GM18907 (cell line): ENCODE results near the gene EEA1.
"Not testable (repeated sequence)": the region's sequence is repeated elsewhere in the genome, so short reads cannot be mapped to it uniquely, and the experiment has no call there.

Experiments
- ATAC-seq: cut with Tn5 transposase; IDR thresholded peaks from one replicate; pipeline ENCODE4 v1.9.1; 2021; ENCODE audit warnings: mild to moderate bottlenecking, moderate library complexity; ENCODE audit not compliant: unreplicated experiment

Gene EEA1

DNA sequence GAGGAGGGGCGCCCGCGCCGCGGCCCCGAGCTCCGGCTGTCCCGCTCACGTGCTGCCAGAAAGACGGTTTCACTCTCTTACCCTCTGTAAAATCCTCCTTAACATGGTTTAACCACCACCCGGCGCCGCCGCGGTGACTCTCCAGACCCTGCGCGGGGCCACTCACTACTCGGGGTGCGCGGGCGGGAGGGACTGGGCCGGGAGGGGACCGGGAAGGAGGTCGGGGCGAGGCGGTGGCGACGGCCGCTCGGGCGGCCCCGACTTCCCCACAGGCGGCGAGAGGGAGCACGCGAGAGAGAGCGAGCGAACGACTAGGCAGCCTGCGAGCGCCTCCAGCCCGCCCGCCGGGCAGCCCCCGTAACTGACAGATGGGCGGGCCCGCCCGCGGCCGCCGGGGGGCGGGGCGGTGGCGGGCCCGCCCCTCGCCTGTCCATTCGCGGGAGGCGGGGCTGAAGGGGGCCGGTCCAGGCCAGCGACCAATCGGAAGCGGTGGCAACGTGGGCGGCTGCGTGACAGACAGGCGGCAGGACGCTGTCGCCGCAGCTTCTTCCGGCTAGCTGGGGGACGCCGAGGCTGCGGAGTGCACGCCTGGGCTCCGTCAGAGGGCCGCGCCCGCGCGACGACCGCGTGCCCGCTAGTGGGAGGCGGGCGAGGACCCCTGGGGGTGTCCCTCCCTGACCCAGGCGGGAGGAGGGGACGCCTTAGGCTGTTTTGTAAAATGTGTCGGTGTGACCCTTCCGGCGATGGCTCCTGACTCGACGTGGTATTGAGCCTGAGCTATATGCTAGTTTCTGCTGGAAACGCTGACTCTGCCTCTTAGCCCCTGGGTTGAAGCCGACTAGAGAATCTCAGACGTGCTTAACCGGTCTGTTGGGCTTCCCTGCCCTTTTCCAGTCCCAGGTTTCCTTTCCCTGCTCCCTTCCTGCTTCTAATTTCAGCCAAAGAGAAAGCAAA lies at the start of gene EEA1:
EEA1 (minus strand) TSS at position 334 of the 954 bp plus-strand sequence; CDS start at position 105, 229 bp downstream.
- peak; percentile 91 for ATAC-seq

DNA sequence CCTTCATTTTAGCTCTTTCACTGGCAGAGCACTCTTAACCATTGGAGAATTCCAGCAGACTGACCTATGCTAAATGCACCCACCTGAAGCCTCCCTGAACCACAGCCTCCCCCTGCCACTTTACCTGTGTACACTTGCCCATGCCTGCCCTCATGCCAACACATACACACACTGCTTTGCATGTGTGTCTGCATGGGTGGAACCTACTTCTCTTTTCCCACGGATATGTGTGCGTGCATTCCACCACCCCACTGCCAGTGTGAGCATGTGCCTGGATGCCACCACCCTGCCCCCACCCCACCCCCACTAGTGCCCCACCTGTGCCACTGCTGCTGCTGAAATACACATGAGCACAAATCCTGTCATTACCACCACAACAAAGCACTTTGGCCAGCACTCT lies 49.5 kb upstream of the EEA1 start:
- no peak for ATAC-seq

DNA sequence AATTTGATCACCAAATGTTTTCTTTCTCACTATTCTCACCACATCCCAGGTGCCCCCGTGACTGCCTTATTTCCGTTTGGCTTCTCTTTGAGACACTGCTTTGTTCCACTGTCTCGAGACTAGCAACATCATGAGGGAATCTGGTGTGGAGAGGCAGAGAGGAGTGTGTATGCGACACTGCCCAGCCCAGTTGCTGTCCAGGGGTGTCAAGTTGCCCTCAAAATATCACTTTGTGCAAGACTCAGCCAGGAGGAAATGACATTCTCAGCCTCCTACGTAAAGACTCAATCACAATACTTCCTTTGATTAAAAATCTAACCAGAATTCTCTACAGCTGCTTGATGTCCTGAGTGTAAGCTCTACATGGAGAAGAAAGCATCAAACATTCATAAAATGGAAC lies 48.2 kb upstream of the EEA1 start:
- no peak for ATAC-seq

DNA sequence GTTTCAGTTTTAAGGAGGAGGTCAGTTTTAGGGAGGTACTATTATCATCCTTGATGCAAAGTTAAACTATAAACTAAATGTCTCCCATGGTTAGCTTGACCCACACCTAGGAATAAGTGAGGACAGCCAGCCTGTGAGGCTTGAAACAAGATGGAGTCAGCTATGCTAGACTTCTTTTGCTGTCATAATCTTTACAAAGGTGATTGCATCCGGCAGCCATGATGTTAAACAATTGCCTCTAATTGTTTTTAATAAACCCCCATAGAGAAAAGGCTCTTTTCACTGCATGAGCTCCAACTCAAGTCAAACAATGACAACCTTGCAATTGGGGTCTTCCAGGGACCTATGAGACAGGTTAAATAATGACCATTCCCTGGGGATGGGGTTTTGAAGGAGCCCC lies 45.7 kb upstream of the EEA1 start:
- no peak for ATAC-seq

DNA sequence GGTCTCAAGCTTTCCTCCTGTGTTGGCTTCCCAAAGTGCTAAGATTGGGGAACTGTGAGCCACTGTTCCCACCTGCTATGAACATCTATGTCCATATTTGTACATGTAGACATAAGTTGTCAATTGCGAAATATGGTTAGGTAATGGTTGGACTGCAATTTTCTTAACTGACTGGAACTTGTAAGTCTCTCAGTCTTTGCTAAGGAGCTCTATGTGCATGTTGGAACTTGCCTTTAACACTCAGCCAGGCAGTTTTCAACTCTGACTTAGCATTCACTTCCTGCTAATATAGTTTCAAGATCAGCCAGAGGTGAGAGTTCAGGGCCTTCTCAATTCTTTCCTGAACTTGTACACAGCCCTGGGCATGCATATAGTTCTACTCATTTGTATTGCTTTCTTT lies 44.5 kb upstream of the EEA1 start:
- no peak for ATAC-seq

DNA sequence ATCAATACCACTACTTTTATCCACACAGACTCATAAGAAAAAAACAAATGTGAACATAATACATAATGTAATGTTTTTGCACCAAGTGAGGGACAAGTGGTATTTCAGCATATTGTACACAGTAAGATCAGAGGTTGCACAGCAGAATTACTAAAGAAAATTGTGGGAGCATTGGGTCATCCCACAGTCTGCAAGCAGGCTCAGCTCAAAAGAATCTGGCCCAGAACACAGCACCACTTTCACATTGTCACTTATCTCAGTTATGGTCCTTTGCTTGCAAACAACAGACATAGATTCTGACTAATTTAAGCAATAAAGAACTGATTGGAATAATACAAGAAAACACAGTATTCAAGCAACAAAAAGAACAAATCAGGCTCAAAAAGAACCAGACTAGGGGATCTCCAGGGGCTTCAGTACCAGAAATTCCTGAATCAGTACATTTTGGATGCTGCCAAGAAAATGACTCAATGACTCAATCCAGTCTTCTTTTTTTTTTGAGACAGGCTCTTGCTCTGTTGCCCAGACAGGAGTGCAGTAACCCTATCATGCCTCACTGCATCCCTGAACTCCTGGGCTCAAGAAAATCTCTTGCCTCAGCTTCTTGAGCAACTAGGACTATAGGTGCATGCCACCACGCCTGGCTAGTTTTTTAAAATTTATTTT lies 42.9 kb upstream of the EEA1 start:
- ATAC-seq, result no peak

DNA sequence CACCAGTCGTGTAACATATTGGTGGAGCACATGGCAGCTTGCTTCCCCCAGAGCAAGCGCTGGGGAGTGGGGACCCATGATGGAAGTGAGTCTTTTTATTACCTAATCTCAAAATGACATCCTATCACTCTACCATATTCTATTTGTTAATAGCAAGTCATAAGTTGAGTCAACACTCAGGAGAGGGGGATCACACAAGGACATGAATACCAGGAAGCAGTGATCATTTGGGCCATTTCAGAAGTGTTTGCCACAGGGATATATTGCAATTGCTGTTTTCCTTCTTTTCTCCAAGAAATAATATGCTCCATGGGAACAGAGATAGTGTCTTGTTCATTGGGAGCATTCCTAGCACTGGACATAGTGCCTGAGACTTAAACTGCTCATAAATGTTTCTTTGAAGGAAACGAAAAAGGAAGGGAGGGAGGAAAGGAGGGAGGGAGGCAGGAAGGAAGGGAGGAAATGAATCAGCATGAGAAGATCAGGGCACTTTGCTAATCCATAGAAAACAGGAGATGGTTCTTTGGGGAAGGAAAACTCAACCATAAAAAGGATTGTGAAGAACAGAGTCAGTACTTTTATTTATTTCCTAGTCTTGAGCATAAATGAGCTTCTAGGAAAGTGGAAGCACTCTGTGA lies 39.2 kb upstream of the EEA1 start:
- ATAC-seq, result no peak

DNA sequence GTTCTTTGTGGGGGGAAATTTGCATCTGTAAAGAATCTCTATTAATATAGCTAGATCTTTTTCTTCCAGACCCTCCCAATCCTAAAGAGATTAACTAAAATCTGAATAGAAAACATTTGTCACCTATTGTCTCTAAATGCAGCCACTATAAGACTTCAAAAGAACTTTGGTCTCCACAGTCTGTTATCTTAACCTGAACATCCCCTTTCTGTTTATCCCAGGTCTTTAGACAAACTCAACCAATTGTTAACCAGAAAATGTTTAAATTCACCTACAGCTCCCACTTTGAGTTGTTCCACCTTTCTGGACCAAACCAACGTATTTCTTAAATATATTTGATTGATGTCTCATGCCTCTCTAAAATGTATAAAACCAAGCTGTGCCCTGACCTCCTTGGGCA lies 35.3 kb upstream of the EEA1 start:
- not testable (repeated sequence) for ATAC-seq

DNA sequence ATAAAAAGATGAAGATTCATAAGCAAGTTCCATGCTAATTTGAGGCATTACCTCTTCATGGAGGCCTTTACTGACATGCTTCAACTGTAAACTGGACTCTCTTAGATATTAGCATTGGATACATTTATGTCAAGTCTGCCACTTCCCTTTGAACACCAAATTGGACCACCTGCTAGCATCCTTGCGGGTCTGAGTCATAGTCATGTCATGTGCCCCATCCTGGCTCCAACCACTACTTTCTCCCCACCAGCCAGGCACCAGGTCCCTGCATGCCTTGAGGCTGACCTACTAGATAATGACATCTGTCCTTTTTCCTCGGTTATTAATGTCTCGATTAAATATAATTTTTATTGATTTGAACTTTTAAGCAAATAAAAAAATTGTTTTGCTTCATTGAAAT lies 32.9 kb upstream of the EEA1 start:
- ATAC-seq, result no peak

DNA sequence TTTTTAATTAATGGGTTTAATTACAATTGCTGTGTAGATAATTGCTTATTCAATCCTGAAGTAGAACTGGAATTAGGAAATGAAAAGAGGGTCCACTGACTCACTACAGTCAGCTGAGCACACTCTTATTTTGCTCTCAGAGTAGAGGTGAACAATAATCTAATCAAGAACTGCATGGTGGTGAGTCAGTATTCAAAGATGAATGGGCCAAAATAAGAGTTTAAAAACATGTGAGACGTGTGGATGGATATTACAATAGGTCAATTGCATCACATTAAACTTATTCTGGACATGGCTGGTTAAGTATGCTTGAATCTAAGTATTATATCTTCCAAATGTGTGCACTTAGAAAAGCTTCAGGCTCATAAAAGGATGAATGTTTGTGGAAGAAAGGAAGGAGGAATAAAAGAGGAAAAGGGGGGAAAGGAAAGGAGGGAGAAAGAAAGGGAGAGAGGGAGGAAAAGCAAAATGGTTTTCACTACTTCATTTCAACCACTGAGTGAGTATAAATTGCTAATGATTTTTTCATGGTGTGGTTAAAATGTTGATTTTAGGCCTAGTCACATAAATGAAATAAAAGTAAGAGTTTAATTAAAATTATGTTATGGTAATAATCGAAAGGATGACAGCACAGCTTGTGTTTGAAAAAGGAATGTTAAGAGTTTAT lies 27.0 kb upstream of the EEA1 start:
- no peak for ATAC-seq

DNA sequence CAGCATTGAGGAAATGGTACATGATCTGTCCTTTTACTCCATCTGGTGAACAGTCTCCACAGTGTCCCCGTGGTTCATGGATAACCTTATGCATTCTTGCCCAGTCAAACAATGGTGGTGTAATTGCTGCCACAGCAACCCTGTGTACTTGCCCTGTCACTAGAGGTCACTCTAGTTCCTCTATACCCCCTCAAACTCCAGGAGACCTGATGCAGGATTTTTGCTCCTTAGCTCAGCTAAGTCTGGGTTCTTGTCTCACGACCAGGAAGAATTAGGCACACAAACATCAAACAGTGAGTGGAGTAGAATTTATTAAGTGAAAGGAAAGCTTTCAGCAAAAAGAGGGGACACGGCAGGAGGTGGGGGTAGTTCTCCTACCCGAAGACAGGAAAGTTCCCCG lies 24.7 kb upstream of the EEA1 start:
- ATAC-seq, result no peak

DNA sequence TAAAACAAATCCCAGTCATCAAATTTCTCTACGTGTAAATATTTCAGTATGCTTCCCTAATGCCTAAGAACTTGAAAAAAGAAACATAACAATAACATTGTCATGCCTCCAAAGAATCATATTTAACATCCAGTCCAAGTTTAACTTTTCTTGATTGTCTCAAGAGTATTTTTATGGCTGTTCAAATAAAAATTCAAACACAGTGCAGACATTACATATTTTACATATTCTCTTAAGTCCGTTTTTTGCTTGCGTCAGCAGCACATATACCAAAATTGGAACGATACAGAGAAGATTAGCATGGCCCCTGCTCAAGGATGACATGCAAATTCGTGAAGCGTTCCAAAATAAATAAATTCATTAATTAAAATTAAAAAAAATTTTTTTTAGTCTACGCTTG lies 23.3 kb upstream of the EEA1 start:
- no peak for ATAC-seq

DNA sequence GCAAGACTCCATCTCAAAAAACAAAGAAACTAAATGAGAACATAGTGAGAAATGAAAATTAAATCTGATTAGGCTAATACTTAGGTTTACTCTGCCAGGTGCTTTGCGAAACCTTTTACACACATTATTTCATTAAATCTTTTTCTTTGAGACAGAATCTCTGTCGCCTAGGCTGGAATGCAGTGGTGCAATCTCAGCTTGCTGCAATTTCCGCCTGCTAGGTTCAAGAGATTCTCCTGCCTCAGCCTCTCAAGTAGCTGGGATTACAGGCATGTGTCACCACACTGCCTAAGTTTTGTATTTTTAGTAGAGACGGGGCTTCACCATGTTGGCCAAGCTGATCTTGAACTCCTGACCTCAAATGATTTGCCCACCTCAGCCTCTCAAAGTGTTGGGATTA lies 21.9 kb upstream of the EEA1 start:
- no peak for ATAC-seq

DNA sequence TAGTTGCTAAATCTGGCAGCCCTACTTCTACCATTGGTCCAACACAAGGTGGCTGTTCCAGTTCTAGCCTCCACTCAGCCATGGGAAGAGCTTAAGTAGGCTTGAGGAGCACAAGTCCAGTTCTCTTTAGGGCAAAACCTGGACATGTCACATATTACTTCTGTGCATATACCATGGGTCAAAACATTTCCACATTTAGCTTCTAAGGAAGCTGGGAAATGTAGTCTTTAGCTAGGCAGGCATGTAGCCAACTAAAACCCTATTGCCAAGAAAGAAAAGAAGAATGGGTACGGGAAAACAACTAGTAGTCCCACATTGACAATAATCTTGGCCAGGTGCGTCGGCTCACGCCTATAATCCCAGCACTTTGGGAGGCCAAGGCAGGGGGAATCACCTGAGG lies 20.9 kb upstream of the EEA1 start:
- ATAC-seq, result no peak

DNA sequence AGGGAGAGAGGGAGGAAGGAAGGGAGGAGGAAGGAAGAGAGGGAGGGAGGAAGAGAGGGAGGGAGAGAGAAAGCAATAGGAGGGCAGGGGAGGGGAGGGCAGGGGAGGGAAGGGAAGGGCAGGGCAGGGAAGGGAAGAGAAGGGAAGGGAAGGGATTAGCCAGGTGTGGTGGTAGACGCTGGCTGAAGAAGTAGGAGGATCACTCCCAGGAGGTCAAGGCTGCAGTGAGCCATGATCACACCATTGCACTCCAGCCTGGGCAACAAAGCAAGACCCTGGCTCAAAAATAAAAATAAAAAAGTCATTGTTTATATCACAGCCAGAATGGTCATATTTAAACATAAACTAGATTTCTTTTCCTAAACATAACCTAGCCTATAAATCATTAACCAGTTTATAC lies 20.4 kb upstream of the EEA1 start:
- ATAC-seq, result no peak

DNA sequence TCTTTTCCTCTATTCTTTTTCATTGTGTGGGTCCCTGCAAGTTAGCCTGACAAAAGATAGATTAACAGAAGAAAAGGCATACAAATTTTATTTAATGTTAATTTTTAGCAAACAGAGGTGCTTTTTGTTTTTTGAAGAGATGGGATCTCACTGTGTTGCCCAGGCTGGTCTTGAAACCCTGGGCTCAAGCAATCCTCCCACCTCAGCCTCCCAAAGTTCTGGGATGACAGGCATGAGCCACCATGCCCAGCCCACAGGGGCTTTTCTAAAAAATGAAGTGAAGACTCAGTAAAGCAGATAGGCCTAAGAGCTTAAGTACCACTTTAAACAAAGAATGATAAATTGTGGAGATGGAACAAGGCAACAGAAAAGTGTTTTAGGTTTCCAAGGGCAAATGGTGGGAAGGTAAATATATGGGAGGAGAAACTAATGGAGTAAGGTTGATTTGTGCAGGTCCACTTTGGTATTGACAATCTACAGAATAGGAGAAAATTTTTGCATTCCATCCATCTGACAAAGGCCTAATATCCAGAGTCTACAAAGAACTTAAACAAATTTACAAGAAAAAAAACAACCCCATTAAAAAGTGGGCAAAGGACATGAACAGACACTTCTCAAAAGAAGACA lies 18.6 kb upstream of the EEA1 start:
- ATAC-seq, result no peak

DNA sequence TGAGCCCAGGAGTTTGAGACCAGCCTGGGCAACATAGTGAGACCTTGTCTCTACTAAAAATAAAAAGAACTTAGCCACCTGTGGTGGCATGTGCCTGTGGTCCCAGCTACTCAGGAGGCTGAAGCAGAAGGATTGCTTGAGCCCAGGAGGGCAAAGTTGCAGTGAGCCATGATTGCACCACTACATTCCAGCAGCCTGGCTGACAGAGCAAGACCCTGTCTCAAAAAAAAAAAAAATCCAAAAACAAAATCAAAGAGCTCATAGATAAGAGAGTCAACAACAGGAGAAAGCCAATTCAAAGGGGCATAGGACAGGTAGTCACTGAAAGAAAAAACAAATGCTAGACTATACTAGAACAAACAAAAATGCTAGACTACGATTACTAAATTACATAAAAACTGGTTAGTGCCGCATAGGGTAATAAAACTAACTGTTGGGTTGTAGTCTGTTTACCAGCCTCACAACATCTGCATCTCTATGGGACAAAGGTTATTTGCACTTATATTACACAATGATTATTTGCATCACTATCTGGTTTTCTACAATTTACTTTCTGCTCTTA lies 16.6 kb upstream of the EEA1 start:
- no peak for ATAC-seq

DNA sequence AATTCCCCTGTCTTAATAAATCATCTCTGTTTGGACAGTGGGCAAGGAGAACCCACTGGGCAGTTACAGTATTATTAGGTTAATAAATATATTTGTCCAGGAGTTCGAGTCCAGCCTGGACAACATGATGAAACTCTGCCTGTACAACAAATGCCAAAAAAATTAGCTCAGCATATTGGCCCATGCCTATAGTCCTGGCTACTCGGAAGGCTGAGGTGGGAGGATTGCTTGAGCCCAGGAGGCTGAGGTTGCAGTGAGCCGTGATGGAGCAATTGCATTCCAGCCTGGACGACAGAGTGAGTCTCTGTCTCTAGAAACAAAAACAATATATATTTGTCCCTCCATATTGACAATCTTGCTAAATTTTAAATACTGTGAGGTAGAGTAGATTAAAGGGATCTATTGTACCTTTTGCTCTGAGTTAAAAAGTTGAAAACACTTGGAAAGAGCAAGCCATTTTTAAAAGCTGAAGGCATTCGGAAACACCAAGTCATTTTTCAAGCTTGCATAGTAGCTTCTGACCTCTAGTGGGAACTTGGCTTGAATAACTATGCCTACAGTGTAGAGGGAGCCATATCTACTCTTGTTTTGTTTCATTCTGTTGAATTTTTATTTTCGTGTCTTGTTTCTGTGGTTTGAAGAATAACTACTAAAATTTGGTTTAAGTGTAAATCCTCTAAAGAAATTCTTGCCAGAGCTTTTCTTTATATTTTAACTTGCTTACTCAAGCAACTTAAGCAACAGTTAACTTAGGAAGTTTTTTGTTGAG lies 14.6 kb upstream of the EEA1 start:
- peak; percentile 57 for ATAC-seq

DNA sequence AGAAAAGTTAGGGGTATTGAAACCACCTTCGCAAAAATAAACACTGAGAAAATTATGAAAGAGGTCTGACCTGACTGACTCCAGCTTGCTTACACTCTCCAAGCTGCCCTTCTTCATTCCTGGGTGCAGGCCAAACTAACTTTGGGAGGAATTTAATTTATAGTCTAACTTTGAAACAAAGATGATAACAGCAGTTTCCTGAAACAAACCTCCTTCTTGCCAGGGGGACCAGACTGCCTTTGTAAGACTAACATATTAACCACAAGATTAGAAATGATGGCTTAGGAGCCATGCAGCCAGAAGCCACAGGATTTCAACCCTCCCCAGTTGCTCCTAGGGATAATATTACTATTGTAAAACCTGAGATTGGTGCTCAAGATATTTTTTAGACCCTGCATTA lies 13.8 kb upstream of the EEA1 start:
- ATAC-seq, result no peak

DNA sequence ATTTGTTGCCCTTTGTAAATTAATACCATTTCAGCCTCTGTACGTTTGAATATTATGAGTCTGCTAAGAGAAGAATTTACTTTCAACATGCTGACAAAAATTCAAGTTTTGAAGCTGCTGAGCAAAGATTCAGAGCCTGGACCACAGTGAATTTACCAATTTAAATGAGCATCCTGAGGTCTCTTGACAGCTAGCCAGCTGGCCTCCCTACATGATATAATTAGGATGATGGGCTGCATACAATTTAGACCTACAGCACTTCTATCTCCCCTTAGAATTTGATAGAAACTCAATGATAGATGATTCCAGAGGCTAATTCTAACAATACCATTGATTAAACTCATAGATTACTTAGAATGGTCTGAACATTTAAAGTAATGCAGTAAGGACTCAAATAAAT lies 10.0 kb upstream of the EEA1 start:
- no peak for ATAC-seq
